CD8-positive, alpha-beta memory T cell (primary cell): ENCODE data around the gene IL36B. TPM values are rescaled to one million over a fixed set of nuclear protein-coding genes. Genes with fewer than 3 reads are reported as not detected.

Experiments
- CTCF ChIA-PET: fragments of 350-600 bp; sonication (Branson Sonifier 250); formaldehyde crosslinking; loops from one replicate; lab custom pipeline; 2021; ENCODE audit warnings: antibody characterized with exemption; lab: Charles Lee
- POLR2A ChIA-PET: fragments of 350-600 bp; sonication (Branson Sonifier 250); formaldehyde crosslinking; loops from one replicate; lab custom pipeline; 2021; ENCODE audit warnings: antibody characterized with exemption; lab: Charles Lee
- DNase-seq, 5 donors: peaks; one replicate each; pipeline versions ENCODE4 v3.0.0 to v3.0.0-alpha.2; 2020 to 2022; ENCODE audit warnings: mixed read lengths in 1 of 5
- H3K27ac ChIP-seq: one replicate; pipeline ENCODE4 v1.7.0; 2013; ENCODE audit warnings: low read depth, mild to moderate bottlenecking, low read length, moderate library complexity
- H3K27me3 ChIP-seq: 2 replicates; pipeline ENCODE4 v1.7.0; 2013; ENCODE audit warnings: low read length, mild to moderate bottlenecking; ENCODE audit not compliant: insufficient read depth, poor library complexity, severe bottlenecking
- H3K36me3 ChIP-seq: 2 replicates; pipeline ENCODE4 v1.7.0; 2013; ENCODE audit warnings: mild to moderate bottlenecking, low read length, moderate library complexity; ENCODE audit not compliant: insufficient read depth
- H3K4me1 ChIP-seq: 2 replicates; pipeline ENCODE4 v1.7.0; 2013; ENCODE audit warnings: mild to moderate bottlenecking, low read length, moderate library complexity; ENCODE audit not compliant: insufficient read depth
- H3K4me3 ChIP-seq: 2 replicates; pipeline ENCODE4 v1.7.0; 2013; ENCODE audit warnings: mild to moderate bottlenecking, low read length
- H3K9me3 ChIP-seq: 2 replicates; pipeline ENCODE4 v1.7.0; 2013; ENCODE audit warnings: mild to moderate bottlenecking, low read length
- H3K27ac Mint-ChIP-seq, 8 donors: one replicate each; pipeline ENCODE4 v1.8.0; 2020 to 2021; ENCODE audit warnings: mixed read lengths in 8 of 8, mild to moderate bottlenecking in 6 of 8, inconsistent platforms in 3 of 8, moderate library complexity in 3 of 8
- H3K27me3 Mint-ChIP-seq, 2 donors: one replicate each; pipeline ENCODE4 v1.8.0; 2020 to 2021; ENCODE audit warnings: mixed read lengths in 2 of 2, mild to moderate bottlenecking in 1 of 2, moderate library complexity in 1 of 2
- H3K36me3 Mint-ChIP-seq, 3 donors: one replicate each; pipeline ENCODE4 v1.8.0; 2020 to 2021; ENCODE audit warnings: mixed read lengths in 3 of 3, inconsistent platforms in 1 of 3, mild to moderate bottlenecking in 1 of 3
- H3K4me1 Mint-ChIP-seq, 3 donors: one replicate each; pipeline ENCODE4 v1.8.0; 2020 to 2021; ENCODE audit warnings: mixed read lengths in 3 of 3, inconsistent platforms in 1 of 3, mild to moderate bottlenecking in 1 of 3
- H3K4me3 Mint-ChIP-seq, 7 donors: one replicate each; pipeline ENCODE4 v1.8.0; 2020 to 2021; ENCODE audit warnings: mixed read lengths in 7 of 7, mild to moderate bottlenecking in 6 of 7, moderate library complexity in 4 of 7, inconsistent platforms in 2 of 7
- H3K9me3 Mint-ChIP-seq, 5 donors: one replicate each; pipeline ENCODE4 v1.8.0; 2020 to 2022; ENCODE audit warnings: mixed read lengths in 5 of 5, mild to moderate bottlenecking in 3 of 5, moderate library complexity in 2 of 5, inconsistent platforms in 1 of 5
- polyA plus RNA-seq: library from polyadenylated mRNA; unstranded; fragments of 300-500 nt; fragmentation: Illumina TruSeq; gene quantifications from one replicate; pipeline ENCODE4 v1.2.3, GENCODE V29; 2021
- total RNA-seq, 2 experiments: library from RNA; stranded (reverse); gene quantifications; one replicate each; pipeline ENCODE4 v1.2.3, GENCODE V29; 2021

Gene IL36B
- total and polyA plus RNA-seq, 3 experiments from 2014 or later: not detected

DNA sequence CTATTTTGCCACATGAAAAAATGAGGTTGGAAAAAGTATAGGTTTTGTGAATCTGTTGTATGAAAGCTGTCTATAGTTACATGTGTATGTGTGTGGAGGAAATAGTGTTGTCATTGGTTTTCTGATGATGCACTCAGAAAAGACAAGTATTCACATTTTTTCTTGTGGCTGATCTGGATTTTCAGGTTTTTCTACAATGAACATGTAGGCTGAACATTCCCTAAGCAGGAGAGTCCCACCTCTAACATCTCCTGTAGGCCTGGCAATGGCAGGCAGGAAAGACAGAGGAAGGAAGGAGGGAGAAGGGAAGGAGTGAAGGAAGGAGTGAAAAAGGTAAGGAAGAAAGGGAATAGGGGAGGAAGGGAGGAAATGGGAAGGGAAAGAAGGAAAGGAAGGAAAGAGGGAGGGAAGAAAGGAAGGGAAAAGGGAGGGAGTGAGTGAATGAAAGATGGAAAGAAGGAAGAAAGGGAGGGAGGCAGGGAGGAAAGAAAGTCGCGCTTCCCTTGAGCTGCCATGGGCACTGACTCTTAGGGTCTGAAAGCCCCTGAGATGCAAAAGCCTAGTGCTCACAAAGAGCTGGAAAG, 5.8 kb upstream of the IL36B start:
- Mint-ChIP-seq H3K9me3 (peaks cover 0 to 14% (median 9%) of the 10 kb centered on the region in 5 donors), H3K36me3 (no peaks in the 10 kb centered on the region), H3K27me3 (peaks cover 3 to 14% of the 10 kb centered on the region in 2 donors), H3K4me3 (no peak overlapping the region), H3K27ac (no peak overlapping the region), H3K4me1 (peaks cover 0 to 6% (median 1%) of the 10 kb centered on the region in 3 donors)
- H3K36me3 ChIP-seq: no peaks in the 10 kb centered on the region
- H3K4me3 ChIP-seq: no peak overlapping the region
- no peaks in the 10 kb centered on the region for H3K4me1 ChIP-seq
- ChIA-PET POLR2A (no interaction called here), CTCF (no interaction called here)
- no peaks in the 10 kb centered on the region for H3K27me3 ChIP-seq
- no peak overlapping the region for H3K27ac ChIP-seq
- peaks cover 4% of the 10 kb centered on the region for H3K9me3 ChIP-seq
- DNase-seq: no peak

DNA sequence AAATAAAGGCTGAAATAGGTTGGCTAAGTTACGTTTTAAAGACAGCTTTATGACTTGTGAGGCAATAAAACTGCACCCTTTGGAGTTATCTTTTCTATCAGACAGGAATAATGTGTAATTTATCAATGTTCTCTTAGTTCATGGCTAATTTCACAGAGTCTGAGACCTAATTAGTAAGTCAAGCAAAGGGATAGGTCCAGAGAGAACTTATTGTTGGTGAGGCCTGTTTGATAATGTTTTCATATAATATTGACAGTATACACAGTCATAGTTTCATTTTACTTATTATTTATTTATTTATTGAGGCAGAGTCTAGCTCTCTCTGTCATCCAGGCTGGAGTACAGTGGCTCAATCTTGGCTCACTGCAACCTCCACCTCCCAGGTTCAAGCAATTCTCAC, 4.5 kb upstream of the IL36B start:
- H3K4me1 Mint-ChIP-seq: peaks cover 2 to 8% (median 4%) of the 10 kb centered on the region in 3 donors
- H3K27me3 ChIP-seq: no peaks in the 10 kb centered on the region
- no peak overlapping the region for H3K27ac Mint-ChIP-seq
- no peak for DNase-seq
- H3K4me3 Mint-ChIP-seq: no peak overlapping the region
- H3K4me3 ChIP-seq: no peak overlapping the region
- H3K27me3 Mint-ChIP-seq: peaks cover 11% of the 10 kb centered on the region in 2 donors
- no peaks in the 10 kb centered on the region for H3K36me3 Mint-ChIP-seq
- peaks cover 0 to 14% (median 9%) of the 10 kb centered on the region in 5 donors for H3K9me3 Mint-ChIP-seq
- no peaks in the 10 kb centered on the region for H3K36me3 ChIP-seq
- no peaks in the 10 kb centered on the region for H3K4me1 ChIP-seq
- ChIA-PET POLR2A (no interaction called here), CTCF (no interaction called here)
- H3K9me3 ChIP-seq: peaks cover 4% of the 10 kb centered on the region
- H3K27ac ChIP-seq: no peak overlapping the region

DNA sequence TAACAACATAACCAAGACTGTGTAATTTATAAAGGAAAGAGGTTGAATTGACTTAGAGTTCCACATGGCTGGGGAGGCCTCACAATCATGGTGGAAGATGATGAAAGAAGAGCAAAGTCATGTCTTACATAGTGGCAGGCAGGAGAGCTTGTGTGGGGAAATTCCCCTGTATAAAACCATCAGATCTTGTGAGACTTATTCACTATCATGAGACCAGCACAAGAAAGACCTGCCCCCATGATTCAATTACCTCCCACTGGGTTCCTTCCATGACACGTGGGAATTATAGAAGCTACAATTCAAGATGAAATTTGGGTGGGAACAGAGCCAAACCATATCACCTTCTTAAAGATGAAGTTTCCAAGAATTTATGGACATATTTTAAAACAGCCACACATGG, 3.9 kb upstream of the IL36B start:
- ChIA-PET CTCF (no interaction called here), POLR2A (no interaction called here)
- Mint-ChIP-seq H3K27ac (no peak overlapping the region), H3K4me3 (no peak overlapping the region), H3K9me3 (peaks cover 0 to 14% (median 9%) of the 10 kb centered on the region in 5 donors), H3K27me3 (peaks cover 9 to 10% of the 10 kb centered on the region in 2 donors), H3K4me1 (peaks cover 2 to 8% (median 4%) of the 10 kb centered on the region in 3 donors), H3K36me3 (no peaks in the 10 kb centered on the region)
- H3K9me3 ChIP-seq: peaks cover 4% of the 10 kb centered on the region
- H3K36me3 ChIP-seq: no peaks in the 10 kb centered on the region
- no peak for DNase-seq
- no peaks in the 10 kb centered on the region for H3K4me1 ChIP-seq
- no peak overlapping the region for H3K4me3 ChIP-seq
- no peaks in the 10 kb centered on the region for H3K27me3 ChIP-seq
- H3K27ac ChIP-seq: no peak overlapping the region

DNA sequence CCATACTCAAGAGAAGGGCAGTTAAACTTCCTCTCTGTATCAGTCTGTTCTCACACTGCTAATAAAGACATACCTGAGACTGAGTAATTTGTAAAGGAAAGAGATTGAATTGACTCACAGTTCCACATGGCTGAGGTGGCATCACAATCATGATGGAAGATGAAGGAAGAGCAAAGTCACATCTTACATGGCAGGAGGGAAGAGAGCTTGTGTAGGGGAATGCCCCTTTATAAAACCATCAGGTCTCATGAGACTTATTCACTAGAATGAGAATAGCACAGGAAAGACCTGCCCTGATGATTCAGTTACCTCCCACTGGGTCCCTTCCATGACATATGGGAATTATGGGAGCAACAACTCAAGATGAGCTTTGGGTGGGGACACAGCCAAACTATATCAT, 1.4 kb upstream of the IL36B start:
- Histone ChIP-seq H3K27me3 (no peaks in the 10 kb centered on the region), H3K27ac (no peak overlapping the region), H3K4me3 (no peak overlapping the region), H3K36me3 (no peaks in the 10 kb centered on the region), H3K9me3 (peaks cover 4% of the 10 kb centered on the region), H3K4me1 (no peaks in the 10 kb centered on the region)
- H3K9me3 Mint-ChIP-seq: peaks cover 0 to 14% (median 11%) of the 10 kb centered on the region in 5 donors
- peaks cover 0 to 3% (median 0%) of the 10 kb centered on the region in 3 donors for H3K36me3 Mint-ChIP-seq
- H3K27me3 Mint-ChIP-seq: peaks cover 9 to 13% of the 10 kb centered on the region in 2 donors
- DNase-seq: no peak
- peaks cover 2 to 8% (median 4%) of the 10 kb centered on the region in 3 donors for H3K4me1 Mint-ChIP-seq
- ChIA-PET CTCF (no interaction called here), POLR2A (no interaction called here)
- no peak overlapping the region for H3K27ac Mint-ChIP-seq
- no peak overlapping the region for H3K4me3 Mint-ChIP-seq

DNA sequence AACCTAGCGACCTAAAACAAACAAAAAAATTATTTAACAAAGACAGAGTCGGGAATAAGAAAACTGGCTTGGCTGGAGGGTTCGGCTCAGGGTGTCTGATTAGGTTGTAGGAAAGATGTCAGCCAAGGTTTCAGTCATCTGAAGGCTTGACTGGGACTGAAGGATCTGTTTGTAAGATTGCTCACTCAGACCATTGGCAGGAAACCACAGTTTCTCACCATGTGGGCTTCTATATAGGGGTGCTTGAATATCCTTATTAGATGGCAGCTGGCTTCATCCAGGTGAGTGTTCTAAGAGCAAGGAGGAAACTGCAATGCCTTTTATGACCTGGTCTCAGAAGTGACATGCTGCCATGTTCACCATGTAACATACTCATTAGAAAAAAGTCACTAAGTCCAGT, 999 bp upstream of the IL36B start:
- Histone ChIP-seq H3K27me3 (no peaks in the 10 kb centered on the region), H3K36me3 (no peaks in the 10 kb centered on the region), H3K9me3 (peaks cover 4% of the 10 kb centered on the region), H3K4me1 (no peaks in the 10 kb centered on the region), H3K4me3 (no peak overlapping the region), H3K27ac (no peak overlapping the region)
- DNase-seq: no peak
- ChIA-PET CTCF (no interaction called here), POLR2A (no interaction called here)
- Mint-ChIP-seq H3K4me1 (peaks cover 2 to 8% (median 4%) of the 10 kb centered on the region in 3 donors), H3K4me3 (no peak overlapping the region), H3K9me3 (peaks cover 0 to 14% (median 11%) of the 10 kb centered on the region in 5 donors), H3K27ac (no peak overlapping the region), H3K36me3 (peaks cover 0 to 3% (median 0%) of the 10 kb centered on the region in 3 donors), H3K27me3 (peaks cover 9 to 16% of the 10 kb centered on the region in 2 donors)

DNA sequence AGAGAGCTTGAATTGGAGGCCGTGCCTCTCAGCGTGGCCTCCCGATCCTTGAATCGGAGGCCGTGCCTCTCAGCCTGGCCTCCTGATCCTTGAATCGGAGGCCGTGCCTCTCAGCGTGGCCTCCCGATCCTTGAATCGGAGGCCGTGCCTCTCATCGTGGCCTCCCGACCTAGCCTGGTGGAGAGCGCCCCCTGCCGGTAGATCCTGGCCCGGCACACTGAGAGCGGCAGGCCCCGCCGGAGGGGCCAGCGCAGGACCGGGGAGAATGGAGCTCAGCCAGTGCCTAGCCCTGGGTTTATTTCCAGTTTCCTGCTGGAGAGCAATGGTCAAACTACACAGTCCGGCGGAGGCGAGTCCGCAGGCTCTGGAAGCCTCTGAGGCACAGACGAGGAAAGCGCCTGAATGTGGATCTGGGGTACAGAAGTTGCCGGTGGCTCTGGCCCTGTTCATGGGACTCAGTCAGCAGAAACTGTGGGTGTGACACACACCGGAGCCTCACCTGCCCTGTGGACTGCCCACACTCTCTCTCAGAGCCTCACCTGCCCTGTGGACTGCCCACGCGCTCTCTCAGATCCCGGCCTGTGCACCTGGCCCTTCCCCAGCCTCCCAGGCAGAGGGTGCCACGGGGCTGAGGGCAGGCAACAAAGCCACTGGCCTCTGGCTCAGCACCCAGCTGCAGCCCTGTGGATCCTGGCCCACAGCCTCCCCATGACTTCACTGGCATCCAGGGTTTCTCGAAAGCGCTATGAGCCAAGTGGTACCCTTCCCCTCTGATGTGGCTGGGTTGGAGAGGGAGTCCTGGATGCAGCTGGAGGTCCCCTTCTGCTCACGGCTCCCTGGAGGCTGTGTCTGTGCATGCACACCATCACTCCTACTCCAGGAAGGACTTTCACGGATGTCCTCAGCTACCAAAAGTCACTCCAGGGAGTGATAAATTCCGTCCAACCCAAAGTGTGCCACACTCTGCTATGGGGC, 1.5 kb downstream of the IL36B start:
- DNase-seq: no peak
- no peak overlapping the region for H3K4me3 ChIP-seq
- H3K27ac ChIP-seq: no peak overlapping the region
- H3K27me3 ChIP-seq: no peaks in the 10 kb centered on the region
- Mint-ChIP-seq H3K36me3 (peaks cover 0 to 3% (median 0%) of the 10 kb centered on the region in 3 donors), H3K9me3 (peaks cover 0 to 13% (median 10%) of the 10 kb centered on the region in 5 donors), H3K27me3 (peaks cover 12 to 31% of the 10 kb centered on the region in 2 donors), H3K27ac (no peak overlapping the region), H3K4me3 (no peak overlapping the region), H3K4me1 (peaks cover 2 to 8% (median 4%) of the 10 kb centered on the region in 3 donors)
- H3K9me3 ChIP-seq: peaks cover 4% of the 10 kb centered on the region
- CTCF ChIA-PET: no interaction called here
- POLR2A ChIA-PET: no interaction called here
- H3K4me1 ChIP-seq: no peaks in the 10 kb centered on the region
- no peaks in the 10 kb centered on the region for H3K36me3 ChIP-seq

DNA sequence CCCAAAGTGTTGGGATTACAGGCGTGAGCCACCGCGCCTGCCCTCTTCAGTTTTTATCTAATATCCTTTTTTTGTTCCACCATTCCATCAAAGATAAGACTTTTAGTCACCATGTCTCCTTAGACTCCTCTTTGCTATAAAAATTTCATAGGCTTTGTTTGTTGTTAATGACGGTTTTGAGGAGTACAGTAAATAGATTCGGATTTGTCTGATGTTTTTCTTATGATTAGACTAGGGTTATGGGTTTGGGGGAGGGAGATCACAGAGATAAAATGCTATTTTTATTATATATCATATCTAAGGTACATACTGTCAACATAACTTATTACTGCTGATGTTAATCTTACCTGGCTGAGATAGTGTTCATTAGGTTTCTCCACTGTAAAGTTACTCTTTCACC, 6.2 kb downstream of the IL36B start:
- H3K36me3 Mint-ChIP-seq: peaks cover 0 to 3% (median 0%) of the 10 kb centered on the region in 3 donors
- Histone ChIP-seq H3K9me3 (no peaks in the 10 kb centered on the region), H3K4me3 (no peak overlapping the region), H3K4me1 (no peaks in the 10 kb centered on the region), H3K27ac (no peak overlapping the region), H3K36me3 (no peaks in the 10 kb centered on the region), H3K27me3 (no peaks in the 10 kb centered on the region)
- peaks cover 0 to 4% (median 0%) of the 10 kb centered on the region in 5 donors for H3K9me3 Mint-ChIP-seq
- no peaks in the 10 kb centered on the region for H3K4me1 Mint-ChIP-seq
- H3K4me3 Mint-ChIP-seq: no peak overlapping the region
- peaks cover 8 to 30% of the 10 kb centered on the region in 2 donors for H3K27me3 Mint-ChIP-seq
- DNase-seq: no peak
- CTCF ChIA-PET: no interaction called here
- H3K27ac Mint-ChIP-seq: no peak overlapping the region
- POLR2A ChIA-PET: no interaction called here

DNA sequence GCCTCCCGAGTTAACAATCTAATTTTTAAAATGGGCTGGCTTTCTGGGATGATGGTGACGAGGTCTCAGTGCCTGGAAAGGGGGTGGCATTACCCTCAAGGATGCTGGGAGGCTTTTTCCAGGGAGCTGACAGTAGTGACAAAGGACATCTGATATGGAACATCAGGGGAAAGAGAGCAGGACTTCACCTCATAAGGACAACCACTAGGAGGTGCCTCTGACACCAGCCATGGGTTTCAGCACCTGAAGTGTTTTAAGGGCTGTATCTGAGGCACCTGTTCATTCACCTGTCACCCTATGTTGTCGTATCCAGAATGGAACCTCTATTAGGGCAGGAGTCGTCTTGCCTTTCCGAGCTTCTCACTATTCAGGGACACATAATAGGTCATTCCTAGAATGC, 10.8 kb downstream of the IL36B start:
- no peak for DNase-seq
- H3K27ac ChIP-seq: no peak overlapping the region
- Mint-ChIP-seq H3K4me3 (no peak overlapping the region), H3K27ac (peak overlapping the region in 2 of 8 donors; percentile 41 to 48), H3K9me3 (peaks cover 0 to 4% (median 0%) of the 10 kb centered on the region in 5 donors), H3K36me3 (no peaks in the 10 kb centered on the region), H3K4me1 (peaks cover 0 to 6% (median 0%) of the 10 kb centered on the region in 3 donors), H3K27me3 (peaks cover 8 to 23% of the 10 kb centered on the region in 2 donors)
- CTCF ChIA-PET: no interaction called here
- no peaks in the 10 kb centered on the region for H3K4me1 ChIP-seq
- H3K9me3 ChIP-seq: no peaks in the 10 kb centered on the region
- no peak overlapping the region for H3K4me3 ChIP-seq
- H3K27me3 ChIP-seq: no peaks in the 10 kb centered on the region
- POLR2A ChIA-PET: no interaction called here
- H3K36me3 ChIP-seq: no peaks in the 10 kb centered on the region
